ENCODE measurements around the gene CARD18.

The CARD18 gene

GRCh38 chr11:105139669-105140068, at the start of gene CARD18:
Gene CARD18, minus strand, starts transcription at chr11:105139769. Its CDS starts 43 bp downstream, at chr11:105139726.
- no peak for DNase-seq

DNA sequence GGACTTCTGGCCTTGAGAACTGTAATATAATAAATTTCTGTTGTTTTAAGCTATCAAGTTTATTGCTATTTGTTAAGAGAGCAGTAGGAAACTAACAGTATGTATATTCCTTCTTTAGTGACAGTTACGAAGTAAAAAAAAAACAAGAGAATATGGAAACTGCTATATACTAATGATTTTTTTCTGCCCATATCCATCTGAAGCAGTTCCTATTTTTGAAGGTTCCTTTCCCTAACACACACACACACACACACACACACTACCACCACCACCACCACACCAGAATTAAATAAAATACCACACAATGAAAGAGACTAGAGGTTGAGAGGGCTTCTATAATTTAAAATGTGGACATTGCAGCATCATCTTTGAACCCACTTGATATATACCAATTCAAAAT, 44.4 kb upstream of the CARD18 start:
- no peak for DNase-seq

GRCh38 chr11:105183426-105183825, 43.9 kb upstream of the CARD18 start:
- no peak for DNase-seq

DNA sequence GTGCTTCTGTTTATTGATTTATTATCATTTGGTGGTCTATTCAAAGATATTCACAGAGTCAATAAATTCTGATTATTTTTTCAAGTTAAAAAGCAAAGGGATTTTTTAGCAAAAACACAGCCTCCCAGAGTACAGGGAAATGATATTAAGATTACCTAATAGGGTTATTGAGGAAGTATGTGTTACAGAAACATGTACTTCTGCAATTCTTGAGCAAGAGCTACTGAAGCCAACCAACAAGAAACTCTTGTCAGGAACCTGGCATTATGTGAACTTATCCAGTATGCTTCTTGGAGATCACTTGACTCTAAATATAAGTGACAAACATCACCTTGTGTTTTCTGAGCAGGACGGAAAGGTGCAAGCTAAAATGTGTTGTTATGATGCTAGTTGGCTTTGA, 42.0 kb upstream of the CARD18 start:
- DNase-seq = no peak

DNA sequence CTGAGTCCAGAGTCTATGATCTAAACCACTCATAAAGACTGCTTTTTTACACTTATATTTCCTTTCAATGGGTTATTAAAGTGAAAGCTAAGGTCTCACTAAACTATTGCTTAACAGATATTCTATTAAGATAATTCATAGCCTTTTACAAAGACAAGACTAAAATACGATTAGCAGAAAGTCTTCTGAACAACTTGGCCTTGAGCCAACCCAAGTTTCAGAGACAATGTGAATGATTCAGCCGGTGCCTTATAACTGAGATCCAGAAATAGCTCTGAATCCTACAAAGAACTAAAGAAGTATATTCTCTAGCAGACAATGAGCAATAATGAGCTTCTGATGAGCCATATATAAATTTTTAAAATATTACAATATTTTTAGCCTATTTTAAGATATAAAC, 41.5 kb upstream of the CARD18 start:
- no peak for DNase-seq

- peak; percentile 48 for DNase-seq
These were observed 40.1 kb upstream of the CARD18 start for GRCh38 chr11:105179542-105180278.

DNA sequence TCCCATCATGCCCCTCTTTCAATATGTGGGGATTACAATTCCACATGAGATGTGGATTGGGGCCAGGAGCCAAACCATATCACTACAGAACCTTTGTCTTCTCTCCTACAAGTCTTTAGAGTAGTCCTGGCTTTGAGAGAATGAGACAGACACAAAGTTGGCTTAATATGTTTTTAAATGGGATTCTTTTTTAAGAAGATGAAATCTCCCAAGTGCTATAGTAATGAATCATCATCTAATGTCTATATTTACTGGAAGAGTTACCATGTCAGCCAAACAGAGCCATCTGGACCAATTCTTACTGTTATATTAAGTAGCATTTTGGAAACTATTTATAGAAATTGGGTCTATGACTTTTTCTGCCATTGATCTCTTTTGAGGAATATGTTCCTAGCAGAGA, 38.1 kb upstream of the CARD18 start:
- DNase-seq = no peak

- no peak for DNase-seq
These were observed 28.9 kb upstream of the CARD18 start for GRCh38 chr11:105168457-105168856.

DNA sequence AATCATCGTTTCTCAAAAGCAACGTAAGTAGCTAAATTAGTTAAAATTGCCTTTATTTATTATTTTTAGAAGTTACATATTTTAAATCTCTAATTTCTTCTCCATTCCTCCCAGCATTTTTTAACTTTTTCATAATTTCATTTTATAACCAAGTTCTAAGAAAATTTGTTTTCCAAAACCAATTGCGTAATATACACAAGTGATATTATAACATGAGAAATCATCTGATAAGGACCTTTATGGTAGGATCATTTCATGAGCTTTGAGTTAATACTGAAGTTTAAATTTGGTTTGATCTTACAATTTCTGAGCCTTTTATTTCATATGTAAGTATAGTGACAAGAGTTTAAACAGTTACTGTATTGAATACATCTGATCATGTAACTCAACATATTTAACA, 27.7 kb upstream of the CARD18 start:
- no peak for DNase-seq

- DNase-seq = no peak
These were observed 24.6 kb upstream of the CARD18 start for GRCh38 chr11:105164208-105164607.

DNA sequence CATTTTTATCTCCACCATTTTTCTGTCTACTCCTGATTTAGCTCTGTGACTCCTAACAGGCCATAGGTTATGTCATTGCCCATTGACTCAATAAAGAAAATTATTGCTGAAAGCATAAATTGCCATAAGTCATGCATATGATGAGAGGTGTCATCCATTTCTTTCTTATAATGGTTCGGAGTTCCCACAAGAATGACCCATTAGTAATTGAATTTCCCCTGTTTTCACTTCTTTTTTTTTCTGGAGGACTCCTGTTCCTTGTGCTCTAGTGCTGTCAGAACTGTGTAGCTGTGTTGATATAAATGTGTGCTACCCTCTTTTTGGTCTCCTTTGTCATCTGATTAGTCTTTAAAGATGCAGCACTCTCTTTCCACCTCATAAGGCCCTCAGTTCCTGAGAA, 22.9 kb upstream of the CARD18 start:
- no peak for DNase-seq

GRCh38 chr11:105158436-105158835, 18.9 kb upstream of the CARD18 start:
- DNase-seq = no peak

GRCh38 chr11:105156720-105157119, 17.2 kb upstream of the CARD18 start:
- DNase-seq = no peak

DNA sequence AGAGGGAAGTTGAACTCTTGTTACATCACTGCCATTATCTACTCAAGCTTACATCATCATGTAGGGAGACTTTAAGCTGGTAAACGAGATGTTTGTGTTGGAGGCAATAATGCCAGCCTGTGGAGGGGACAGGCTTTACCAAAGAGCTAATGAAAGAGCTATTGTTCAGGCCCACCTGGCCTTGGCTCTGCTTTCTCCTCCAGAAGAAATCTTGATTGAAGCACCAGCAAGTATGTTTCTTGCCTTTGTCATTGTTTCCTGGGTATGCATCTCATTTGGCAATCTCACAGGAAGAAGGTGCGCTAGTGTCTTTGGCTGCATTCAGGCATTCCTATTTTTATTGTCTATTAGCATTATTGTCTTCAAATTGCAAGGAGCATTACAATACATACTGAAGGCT, 16.7 kb upstream of the CARD18 start:
- DNase-seq = no peak

DNA sequence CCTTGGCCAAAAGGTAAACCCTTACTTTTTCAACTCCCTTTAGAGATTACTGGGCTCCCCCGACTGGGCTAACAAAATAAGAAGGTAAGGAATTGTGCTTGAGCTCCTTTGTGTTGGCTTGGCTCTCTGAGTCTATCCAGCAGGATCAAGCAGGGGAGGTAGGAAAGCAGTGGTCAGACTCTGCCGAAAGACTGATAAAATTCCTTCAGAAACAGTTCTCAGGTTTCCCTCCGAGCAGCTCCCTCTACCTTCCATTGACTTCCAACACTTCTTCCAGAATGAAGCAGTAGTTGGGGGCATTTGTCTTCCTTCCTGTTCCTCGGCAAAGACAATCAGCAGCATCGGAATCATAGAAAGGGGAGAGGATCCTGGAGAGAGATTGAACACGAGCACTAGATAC, 16.1 kb upstream of the CARD18 start:
- DNase-seq = no peak

DNA sequence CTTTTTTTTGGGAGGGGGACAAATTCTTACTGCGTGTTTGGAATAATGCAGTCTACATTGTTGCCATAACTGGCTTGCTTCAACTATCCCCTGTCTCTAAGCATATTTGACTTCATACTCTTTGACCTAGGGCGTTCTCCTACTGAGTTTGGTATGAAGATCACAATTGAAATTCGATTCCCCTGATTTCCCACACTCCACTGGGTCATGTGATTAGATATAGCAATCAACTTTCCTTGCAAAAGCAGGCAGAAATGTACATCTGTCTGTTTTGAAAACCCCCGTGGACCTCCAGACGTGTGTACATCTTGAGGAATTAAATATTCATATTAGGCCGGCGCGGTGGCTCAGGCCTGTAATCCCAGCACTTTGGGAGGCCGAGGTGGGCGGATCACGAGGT, 13.8 kb upstream of the CARD18 start:
- DNase-seq = no peak

GRCh38 chr11:105152560-105152959, 13.0 kb upstream of the CARD18 start:
- no peak for DNase-seq

- no peak for DNase-seq
These were observed 12.5 kb upstream of the CARD18 start for GRCh38 chr11:105152021-105152512.

DNA sequence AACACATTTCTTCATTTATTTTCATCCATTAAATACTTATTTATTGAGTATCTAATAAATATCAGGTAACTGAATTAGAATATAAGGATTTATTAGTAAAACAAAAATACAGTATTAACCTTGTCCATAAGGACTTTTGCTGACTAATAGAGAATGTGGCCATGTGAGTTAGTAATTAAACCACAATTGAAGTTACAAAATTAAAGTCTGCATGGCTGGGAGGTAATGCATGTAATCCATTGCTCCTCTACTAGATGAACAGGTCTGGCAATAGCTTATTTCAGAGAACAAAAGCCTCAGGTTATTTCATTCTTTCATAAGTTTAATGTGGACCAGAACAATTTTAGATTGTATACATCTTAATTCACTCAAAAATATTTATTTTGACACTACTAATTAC, 9.9 kb upstream of the CARD18 start:
- no peak for DNase-seq

- DNase-seq = no peak
These were observed 8.7 kb upstream of the CARD18 start for GRCh38 chr11:105148241-105148640.

DNA sequence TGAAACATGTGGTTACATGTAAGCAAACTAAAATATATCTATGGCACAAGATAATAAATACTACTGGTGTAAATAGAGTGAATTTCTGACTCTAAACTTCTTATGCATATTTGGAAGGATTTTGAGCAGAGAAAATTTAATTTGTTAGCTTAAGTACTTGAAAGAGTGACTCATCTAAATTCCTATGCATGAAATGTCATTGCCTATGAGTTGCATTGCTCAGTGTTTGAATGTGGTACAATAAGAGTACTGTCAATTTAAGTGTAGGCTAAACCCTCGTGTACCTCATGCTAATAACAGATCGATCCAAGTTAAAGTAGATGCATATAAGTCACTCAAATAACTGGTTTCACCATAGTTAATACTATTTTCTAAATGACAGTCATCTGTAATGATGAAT, 5.3 kb upstream of the CARD18 start:
- DNase-seq = no peak

DNA sequence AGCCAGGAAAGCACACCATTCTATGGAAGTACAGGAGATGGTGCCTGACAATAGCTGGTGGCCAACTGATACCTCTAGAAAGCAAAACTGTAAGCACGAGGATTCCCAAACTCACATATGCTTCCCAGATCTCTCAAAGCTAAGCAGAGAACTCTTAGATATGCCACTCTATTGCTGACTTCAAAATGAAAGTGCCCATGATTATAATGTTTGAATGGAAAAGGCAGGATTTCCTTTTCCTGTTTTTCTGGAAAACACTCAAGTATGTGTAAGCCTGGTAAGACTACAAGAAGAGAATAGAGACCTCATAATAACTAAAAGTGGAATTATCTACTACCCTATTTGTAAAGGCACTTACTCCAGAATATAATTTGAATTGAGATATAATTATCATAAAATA, 2.6 kb upstream of the CARD18 start:
- DNase-seq = no peak

GRCh38 chr11:105137286-105137685, 2.3 kb downstream of the CARD18 start:
- no peak for DNase-seq

- DNase-seq = no peak
These were observed 3.7 kb downstream of the CARD18 start for GRCh38 chr11:105135883-105136282.

All from NCI-H2029 (cell line).